GM12873 (cell line): ENCODE data around the gene GZF1.

Source experiments
- CTCF ChIP-seq: IDR thresholded peaks from 2 replicates; pipeline ENCODE4 v1.5.1; 2012; ENCODE audit warnings: low read depth, mild to moderate bottlenecking, moderate library complexity, low read length, control low read depth; ENCODE audit not compliant: insufficient read depth; ENCODE audit errors: missing control alignments

The GZF1 gene

DNA sequence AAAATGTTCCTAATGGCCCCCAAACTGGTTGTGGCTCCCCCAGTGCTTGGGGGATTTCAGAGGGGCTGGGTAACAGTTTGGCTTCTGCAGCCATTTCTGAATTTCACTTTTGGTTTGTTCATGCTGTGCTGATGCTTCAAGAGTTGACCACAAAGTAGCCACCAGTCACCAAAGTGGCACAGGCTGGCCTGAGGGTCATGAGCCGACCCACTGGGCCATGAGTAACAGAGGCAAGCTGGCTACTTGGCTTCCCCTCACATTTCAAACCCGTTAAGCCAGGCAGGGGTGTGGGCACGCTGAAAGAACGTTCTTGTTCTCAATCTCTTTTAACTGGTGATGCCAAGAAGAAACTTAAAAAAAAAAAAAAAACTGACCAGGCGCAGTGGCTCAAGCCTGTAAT is 26.5 kb upstream of the GZF1 start:
- no peak for TF ChIP-seq CTCF

DNA sequence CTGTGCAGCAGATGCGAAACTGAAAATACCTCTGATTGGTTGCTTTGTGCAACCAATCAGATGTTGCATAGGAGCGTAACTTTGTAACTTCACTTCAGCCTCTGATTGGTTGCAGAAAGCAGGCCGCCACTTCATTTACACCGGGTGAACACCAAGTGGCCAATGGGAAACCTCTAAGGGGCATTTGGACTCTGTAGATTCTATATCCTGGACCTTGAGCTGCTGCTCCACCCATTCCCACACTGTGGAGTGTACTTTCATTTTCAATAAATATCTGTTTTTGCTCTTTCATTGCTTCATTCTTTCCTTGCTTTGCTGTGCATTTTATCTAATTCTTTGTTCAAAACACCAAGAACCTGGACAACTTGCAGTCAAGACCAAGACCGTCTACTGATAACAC is 25.5 kb upstream of the GZF1 start:
- no peak for TF ChIP-seq CTCF

DNA sequence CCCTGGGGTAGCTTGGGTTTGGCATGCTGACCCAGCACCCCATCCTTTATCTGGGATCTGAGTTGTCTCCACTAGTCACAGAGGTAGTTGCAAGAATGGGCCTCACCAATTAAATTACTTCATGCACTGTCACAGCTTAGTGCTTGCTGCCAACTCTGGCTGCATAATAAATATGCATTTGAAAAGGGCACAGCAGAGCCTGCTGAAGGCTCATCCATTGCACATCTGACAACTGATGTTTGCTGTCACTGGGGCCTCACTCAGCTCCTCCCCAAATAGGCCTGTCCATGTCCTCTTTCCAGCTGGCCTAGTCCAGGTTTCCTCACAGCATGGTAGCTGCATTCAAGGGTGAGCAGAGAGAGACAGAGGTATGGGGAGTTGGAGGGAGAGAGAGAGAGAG is 24.7 kb upstream of the GZF1 start:
- TF ChIP-seq CTCF, result no peak

DNA sequence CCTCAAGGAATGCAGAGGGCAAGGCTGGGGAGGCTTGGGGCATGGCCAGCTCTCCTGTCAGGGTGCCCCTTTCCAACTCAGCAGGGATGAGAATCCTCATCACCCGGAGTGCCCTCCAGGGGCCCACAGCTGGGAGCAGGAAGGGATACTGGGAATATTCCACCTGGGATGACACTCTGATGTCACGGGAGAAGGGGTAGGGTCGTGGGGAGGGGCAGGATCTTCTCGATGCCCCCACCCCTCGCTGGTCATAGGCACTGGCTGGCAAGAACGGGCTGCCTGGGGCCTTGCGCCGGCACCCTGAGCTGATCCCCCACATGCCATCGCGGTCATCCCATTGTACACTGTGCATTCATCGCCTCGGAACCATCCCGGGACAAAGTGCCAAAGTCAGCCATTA is 22.0 kb upstream of the GZF1 start:
- TF ChIP-seq CTCF, result no peak

GRCh38 chr20:23340524-23340923 is 21.5 kb upstream of the GZF1 start:
- TF ChIP-seq CTCF, result peak; percentile 70

- TF ChIP-seq CTCF, result no peak
Observed at GRCh38 chr20:23341073-23341472, 20.9 kb upstream of the GZF1 start.

GRCh38 chr20:23343590-23343989 is 18.4 kb upstream of the GZF1 start:
- TF ChIP-seq CTCF, result no peak

- no peak for TF ChIP-seq CTCF
Observed at GRCh38 chr20:23344336-23344735, 17.6 kb upstream of the GZF1 start.
